ENCODE measurements around the gene C1orf21. TPM values are rescaled to one million over a fixed set of nuclear protein-coding genes. Genes with fewer than 3 reads are reported as not detected.
"Not testable (repeated sequence)": the region's sequence is repeated elsewhere in the genome, so short reads cannot be mapped to it uniquely, and the experiment has no call there.

C1orf21 gene
- polyA plus RNA-seq, 5 donors: 40.2 to 53.2 (median 43.4) TPM

DNA sequence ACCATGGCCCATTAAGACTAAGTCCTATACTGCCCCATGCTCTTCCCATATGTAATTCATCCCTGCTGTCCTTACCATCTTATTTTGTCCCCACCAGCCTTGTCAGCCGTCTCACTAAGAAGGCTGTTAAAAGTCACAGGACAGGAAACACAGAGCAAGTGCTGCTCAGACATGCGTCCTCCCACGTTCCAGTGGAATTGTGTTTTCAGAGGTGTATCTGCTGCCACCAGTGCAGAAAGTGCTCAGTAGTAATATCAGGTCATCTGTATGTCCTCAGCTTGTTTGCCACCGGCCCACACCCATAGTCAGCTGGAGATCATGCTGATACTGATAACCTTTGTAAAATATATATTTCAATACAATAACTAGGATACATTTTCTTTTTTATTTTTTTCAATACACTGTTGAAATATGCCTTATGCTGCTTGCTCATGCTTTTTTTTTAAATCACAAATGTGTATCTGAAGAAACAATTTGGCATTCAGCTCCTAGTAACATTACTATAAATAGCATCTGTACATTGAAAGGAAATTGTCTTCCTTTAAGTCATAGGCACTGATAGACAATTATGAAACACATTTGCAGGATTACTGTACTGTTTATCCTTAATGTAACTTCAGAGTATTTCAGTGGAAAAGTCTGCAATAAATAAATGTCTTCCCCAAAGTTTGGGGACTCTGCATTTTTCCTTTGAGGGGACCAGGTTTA is 211.0 kb downstream of the C1orf21 start:
- DNase-seq: no peak

DNA sequence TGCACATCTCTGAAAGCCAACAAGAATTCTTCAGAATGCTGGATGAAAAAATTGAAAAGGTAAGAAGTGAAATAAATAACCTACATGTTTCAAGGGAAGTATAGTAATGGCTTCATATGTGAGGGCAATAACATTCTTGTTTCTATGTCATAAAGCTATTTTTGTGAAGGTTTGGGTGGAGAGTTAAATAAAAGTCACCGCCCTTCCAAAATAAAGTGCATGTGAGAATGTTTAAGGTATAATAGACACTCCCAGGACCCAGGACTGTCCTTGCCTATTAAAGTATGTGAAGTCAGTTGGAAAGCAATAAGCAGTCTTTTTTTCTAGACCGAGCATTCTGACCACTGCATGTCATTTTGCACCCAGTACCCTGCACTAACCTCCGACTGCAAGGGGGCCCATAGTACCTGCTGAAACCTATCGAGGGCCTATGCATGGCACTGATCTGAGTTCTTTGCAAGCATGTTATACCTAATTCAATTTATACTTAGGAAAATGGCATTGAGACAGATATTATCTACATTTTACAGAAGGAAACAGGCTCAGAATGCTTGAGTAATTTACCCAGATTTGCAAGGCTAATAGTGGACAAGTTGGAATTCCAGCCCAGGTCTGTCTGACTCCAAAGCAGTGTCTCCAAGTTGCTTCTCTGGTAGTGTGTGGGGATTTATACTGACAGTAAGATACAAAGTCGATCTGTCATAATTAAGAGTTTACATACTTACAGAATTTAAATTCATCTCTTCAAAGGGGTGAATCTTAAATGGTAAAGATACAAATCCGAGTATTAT is 211.8 kb downstream of the C1orf21 start:
- DNase-seq: no peak

DNA sequence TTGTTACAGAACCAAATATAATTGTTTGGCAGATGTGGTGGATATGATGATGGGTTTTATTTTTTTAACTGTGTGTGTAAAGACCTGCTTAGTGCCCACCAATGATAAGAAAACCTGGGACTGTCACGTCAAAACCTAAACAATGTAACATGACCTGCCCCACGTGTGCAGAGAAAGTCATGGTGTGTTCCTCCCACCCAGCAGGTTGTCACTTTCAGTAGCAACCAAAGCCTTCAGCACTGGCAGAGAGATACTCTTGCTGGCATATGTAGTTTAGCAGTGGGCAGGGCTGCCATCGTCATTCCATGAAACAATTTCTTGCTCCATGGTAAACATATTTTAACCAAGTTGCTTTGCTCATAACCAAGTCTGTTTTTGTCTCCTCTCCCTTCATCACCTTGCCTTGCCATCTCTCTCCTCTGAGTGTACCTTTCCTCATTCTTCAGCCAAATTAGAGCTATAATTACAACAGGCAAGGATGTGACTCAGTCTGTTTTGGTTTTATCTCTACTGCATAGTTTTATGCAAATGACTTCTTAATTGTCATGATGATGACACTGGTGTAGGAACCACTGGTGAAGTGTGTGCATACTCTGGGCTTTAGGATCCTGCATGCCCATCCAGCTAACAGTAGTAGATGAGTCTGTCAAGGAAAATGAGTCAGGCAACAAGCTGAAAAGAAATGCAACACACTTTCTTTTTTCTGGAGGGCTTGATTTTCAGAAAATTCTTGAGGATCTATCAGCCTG is 217.5 kb downstream of the C1orf21 start:
- no peak for DNase-seq

- DNase-seq: no peak
Measured at GRCh38 chr1:184605941-184606340, 219.1 kb downstream of the C1orf21 start.

DNA sequence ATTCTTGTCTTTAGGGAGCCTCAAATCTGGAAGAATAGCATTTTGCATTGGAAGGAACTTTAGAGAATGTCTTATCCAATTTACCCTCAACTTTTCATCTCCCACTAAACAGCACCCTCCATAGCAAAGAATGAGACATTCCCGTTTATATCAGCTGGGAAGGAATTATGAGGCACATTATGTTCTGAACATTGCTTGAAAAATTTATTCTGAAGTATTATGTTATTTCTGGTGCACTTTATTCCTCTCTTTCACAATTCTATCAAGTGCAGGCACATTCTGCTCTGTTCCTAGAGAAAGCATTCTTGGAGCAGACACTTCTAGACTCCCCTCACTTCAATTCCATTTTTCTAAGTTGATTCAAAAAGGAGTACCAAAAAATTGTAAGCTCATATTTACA is 220.0 kb downstream of the C1orf21 start:
- DNase-seq: no peak

DNA sequence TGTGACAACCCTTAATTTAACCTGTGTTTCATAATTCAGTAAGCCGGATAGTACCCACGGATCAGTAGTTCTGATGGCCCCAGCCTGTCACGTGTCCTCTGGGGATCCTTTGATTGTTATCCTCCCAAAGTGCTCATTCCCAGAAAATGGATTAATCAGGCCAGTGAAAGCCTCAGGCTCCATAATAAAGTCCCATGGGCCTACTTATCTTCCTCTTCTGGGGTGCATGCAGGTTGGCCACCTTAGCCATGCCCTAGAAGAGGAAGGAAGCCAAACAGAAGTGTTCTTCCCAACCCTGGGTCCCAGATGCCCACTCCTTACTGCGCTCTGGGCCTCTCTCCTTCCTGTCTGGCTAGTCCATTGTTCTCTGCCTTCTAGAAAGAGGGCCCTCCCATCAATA is 221.8 kb downstream of the C1orf21 start:
- DNase-seq: no peak

DNA sequence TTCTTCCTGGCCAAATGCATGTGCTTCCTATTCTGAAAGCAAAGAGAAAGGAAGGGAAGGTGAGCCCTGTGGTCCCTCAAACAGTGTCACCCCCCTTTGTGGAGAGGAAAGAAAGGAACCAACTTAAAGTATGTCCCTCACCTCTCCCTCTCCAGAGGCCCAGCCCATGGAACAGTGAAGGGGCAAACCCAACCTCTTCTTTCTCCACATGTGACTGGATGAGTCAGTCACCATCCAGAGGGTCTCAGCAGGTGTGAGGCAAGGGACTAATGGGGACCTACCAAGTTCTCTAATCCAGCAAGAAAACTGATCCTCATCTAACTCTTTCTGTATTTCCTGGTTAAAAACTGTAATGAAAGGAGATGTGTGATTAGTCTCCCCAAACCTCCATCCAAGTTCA is 222.2 kb downstream of the C1orf21 start:
- DNase-seq: no peak

GRCh38 chr1:184610876-184611595 is 224.2 kb downstream of the C1orf21 start:
- no peak for DNase-seq

DNA sequence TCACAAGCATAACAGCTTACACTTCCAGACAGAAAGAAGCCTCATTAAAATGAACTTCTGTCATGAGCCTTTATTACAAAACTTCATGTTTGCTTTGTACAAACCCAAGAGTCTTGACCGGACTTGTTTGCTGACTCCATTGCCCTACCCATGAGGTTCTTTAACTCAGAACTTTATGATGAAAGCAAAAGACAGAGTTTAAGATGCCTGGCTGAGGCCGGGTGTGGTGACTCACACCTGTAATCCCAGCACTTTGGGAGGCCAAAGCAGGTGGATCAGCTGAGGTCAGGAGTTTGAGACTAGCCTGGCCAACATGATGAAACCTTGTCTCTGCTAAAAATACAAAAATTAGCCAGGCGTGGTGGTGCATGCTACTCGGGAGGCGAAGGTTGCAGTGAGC is 225.4 kb downstream of the C1orf21 start:
- not testable (repeated sequence) for DNase-seq

GRCh38 chr1:184614667-184615066 is 227.8 kb downstream of the C1orf21 start:
- DNase-seq: no peak

DNA sequence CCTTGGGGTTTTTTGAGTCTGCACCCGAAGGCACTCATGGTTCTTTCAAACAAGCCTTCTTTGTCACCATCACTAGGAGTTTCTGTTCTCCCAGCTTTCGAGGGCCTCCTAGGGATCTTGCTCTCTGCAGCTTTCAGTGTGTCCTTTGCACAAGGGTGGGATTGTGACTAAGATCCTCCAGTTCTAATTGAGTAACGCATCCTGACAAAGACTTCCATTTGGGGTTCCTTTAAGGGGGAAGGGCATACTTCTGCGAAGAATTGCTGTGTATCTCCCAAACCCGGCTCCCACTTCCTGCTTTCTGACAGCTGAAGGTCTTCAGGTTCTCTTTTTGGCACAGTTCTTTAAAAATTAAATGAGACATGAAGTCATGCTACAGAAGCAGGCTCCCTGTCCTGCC is 228.5 kb downstream of the C1orf21 start:
- DNase-seq: no peak

DNA sequence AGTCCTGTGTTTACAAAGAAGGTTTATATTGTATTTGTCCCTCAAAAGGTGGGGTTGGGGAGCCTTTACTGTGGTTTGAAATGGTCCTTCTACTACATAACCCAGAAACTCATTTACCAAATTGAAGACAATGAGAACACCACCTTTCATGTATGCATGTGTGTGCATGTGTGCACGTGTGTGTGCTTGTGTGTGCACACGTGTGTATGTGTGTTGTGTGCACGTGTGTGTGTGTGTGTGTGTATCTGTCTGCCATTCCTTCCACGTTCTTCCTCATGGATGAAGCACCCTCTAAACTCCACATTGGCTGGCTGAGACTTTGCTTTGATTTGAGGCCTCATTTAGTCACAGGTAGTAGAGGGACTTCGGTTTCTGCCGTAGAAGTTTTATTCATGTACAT is 229.7 kb downstream of the C1orf21 start:
- DNase-seq: no peak

- no peak for DNase-seq
Measured at GRCh38 chr1:184617433-184618029, 230.7 kb downstream of the C1orf21 start.

GRCh38 chr1:184618851-184619250 is 232.0 kb downstream of the C1orf21 start:
- no peak for DNase-seq

DNA sequence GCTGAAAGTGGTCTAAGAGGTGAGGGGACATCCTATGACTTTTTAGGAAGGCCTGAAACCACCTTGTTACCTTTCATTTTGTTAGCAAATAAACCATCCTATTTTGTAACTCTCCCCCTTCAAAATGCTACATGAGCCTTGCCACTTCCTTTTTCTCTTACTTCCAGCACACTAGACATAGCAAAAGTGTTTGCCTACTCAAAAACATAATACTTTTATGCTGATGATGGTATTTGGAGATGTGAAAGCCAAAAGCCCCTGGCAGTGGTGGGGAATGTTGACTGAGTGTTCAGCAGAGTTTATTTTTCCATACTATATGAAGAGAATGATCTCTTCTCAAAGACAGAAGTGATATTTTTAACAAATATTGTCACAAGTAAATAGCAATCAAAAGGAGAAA is 233.6 kb downstream of the C1orf21 start:
- no peak for DNase-seq

DNA sequence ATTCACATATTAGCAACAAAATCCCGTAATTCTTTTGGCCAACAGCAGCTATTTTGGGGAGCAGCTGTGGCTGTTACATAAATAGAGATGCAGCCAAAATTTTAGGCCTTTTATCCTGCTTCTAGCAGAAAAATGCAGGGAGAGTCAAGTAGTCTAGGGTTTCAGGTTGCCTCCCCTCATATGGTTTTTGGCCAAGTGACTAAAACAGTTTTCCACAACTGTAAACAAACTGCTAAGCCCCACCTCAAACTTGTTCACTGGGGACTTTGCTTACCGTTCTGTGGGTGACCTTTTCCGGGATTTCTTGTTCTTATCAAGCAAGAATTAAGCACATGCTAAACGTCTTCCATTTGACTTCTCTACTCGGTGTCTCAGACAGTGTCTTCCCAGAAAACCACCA is 234.4 kb downstream of the C1orf21 start:
- DNase-seq: peak in 1 of 2 donors; percentile 51

DNA sequence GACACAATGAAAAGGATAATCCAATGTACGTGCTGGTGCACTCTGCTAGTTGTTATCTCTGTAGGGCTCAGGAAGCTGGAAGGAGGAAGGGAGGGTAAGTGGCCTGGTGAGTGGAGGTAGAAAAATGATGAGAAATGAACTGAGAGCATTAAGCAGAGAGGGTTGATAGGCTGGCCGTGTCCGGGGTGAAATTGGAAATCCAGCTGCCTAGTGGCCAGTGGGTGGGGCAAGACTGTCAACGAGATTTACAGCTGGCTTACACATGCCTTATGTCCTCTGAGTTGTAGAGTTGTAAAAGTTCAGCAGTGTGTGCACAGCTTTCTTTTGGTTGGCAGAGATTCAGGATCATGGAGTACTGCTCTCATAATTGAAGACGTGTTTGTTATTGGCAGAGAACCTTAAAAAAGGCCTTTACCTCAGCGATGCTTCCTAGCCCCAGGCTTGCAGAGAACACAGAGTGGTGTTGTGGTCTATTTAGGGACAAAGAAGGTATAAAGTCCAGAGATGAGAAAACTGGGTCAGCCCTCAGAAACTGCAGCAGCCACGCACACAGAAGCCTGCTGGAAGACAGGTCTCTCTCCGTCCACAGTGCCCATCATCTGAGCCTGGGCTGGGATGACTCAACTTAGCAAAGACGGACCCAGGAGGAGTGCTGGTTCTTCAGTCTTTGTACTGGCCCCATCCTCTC is 235.5 kb downstream of the C1orf21 start:
- DNase-seq: peak; percentile 80 to 81

GRCh38 chr1:184623404-184623803 is 236.6 kb downstream of the C1orf21 start:
- DNase-seq: no peak

DNA sequence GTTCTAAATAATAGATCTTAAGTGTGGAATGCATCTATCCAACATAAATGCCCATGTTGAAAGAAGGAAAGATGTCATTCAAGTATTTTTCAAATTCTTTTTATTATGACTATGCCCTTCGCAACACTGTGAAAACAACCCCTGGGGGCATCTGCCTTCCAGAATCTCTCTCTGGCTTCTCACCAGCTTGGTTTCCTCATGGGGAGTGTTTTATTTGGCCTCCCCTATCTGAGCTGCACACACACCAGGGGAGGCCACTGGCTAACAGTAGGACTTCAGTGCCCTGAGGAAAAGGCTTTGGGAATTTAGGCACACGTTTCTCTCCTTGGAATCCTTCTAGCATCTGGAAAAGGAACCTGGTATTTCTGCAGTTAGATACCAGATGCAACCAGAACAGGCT is 237.2 kb downstream of the C1orf21 start:
- no peak for DNase-seq

GRCh38 chr1:184624626-184625025 is 237.8 kb downstream of the C1orf21 start:
- no peak for DNase-seq

DNA sequence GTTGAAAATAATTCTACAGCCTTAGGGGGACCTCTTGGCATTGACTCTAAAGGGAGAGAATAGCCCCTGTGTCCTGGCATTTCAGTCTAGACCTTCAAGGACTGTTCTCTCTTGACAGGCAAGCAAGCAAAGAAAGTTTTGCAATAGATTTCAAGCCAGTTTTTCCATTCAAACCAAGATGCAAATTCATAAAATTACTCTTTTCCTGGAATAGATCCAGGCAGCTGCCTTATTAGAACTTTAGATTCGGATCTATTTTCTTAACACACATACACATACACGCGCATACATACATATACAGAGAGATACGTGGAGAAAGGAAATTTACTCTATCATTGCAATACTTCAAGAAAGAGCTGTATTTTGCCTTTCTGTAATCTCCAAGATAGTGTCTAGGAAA is 238.4 kb downstream of the C1orf21 start:
- no peak for DNase-seq

All from right lung (tissue), 5 donors.